Measurements from ENCODE around the gene PSMD13. TPM values are rescaled to one million over a fixed set of nuclear protein-coding genes. Genes with fewer than 3 reads are reported as not detected.

Gene PSMD13
- total and polyA plus RNA-seq, 2 of the 4 experiments (the other 2 are of a cell fraction) = 177 to 217 TPM

- no CpG with 5 or more reads among the region's 7 CpGs for WGBS, 2 experiments (ENCODE audit: extremely low coverage in 2 of 2, insufficient read length in 1 of 2)
- TF ChIP-seq NFE2L2 (IDR thresholded peaks at IDR 0.05; ENCODE audit: low read depth, low read length) (no peak), MAZ (IDR thresholded peaks at IDR 0.05; ENCODE audit: borderline replicate concordance, low read depth, low read length) (no peak), SMC3 (IDR thresholded peaks at IDR 0.05; ENCODE audit: low read depth, low read length) (no peak), USF2 (IDR thresholded peaks at IDR 0.05; ENCODE audit: low read depth, low read length) (no peak), CHD1 (IDR thresholded peaks at IDR 0.05; ENCODE audit: low read depth, low read length) (no peak), MAFK (IDR thresholded peaks at IDR 0.05; ENCODE audit: low read depth, low read length) (no peak), ELK1 (IDR thresholded peaks at IDR 0.05; ENCODE audit: borderline replicate concordance, low read depth, low read length) (no peak), MXI1 (IDR thresholded peaks at IDR 0.05; ENCODE audit: borderline replicate concordance, low read depth, low read length) (no peak), POLR2A (IDR thresholded peaks at IDR 0.05; ENCODE audit: low read depth, low read length) (no peak), CEBPB (IDR thresholded peaks at IDR 0.05; ENCODE audit: low read depth, low read length) (no peak), BHLHE40 (IDR thresholded peaks at IDR 0.05; ENCODE audit: low read depth, low read length) (no peak)
- no peak overlapping the region for H4K5ac ChIP-seq (ENCODE audit: low read depth, low read length)
- H4K91ac ChIP-seq (ENCODE audit: insufficient read depth, low read depth, low read length) = no peak overlapping the region
- H2BK5ac ChIP-seq (ENCODE audit: low read depth, low read length, poor library complexity, severe bottlenecking) = no peak overlapping the region
- in situ Hi-C loops (cut with MboI; ENCODE audit: low sequenced_read_pairs) = no loop called here
- H4K8ac ChIP-seq (ENCODE audit: low read depth in 2 of 2, low read length in 2 of 2) = no peak overlapping the region
- H3K9me1 ChIP-seq (ENCODE audit: insufficient read depth, low read length) = peaks cover 30% of the 10 kb centered on the region
- intact Hi-C loops (cut with micrococcal nuclease) = no loop called here
- peaks cover 45% of the 10 kb centered on the region for H3K36me3 ChIP-seq (ENCODE audit: control insufficient read depth, insufficient read depth, low read length)
- dilution Hi-C loops (cut with HindIII; ENCODE audit: low sequenced_read_pairs, unreplicated experiment) = no loop called here
- H2AK5ac ChIP-seq (ENCODE audit: low read depth, low read length) = no peak overlapping the region
- H3K9me3 ChIP-seq (ENCODE audit: control insufficient read depth, insufficient read depth, low read length) = no peaks in the 10 kb centered on the region
- H3K27me3 ChIP-seq (ENCODE audit: control insufficient read depth, insufficient read depth, low read length) = no peaks in the 10 kb centered on the region
- no peak overlapping the region for H3K4me2 ChIP-seq (ENCODE audit: low read depth, low read length)
- peaks cover 70% of the 10 kb centered on the region for H4K20me1 ChIP-seq (ENCODE audit: insufficient read depth, low read length)
- no peak overlapping the region for H3K56ac ChIP-seq (ENCODE audit: extremely low read depth, insufficient read depth, low read length)
- no peak overlapping the region; the same call in 1 of the 2 replicates for H3K23ac ChIP-seq (ENCODE audit: low read depth, low read length)
- no peak overlapping the region for H3K9ac ChIP-seq (ENCODE audit: low read depth, low read length)
- H3K4ac ChIP-seq (ENCODE audit: low read depth, low read length) = no peak overlapping the region
- no peak overlapping the region for H3K4me3 ChIP-seq (ENCODE audit: insufficient read depth, low read depth, low read length)
- ATAC-seq (ENCODE audit: low read depth) = no peak
- H3K4me1 ChIP-seq (ENCODE audit: control insufficient read depth, insufficient read depth, low read length) = peaks cover 9% of the 10 kb centered on the region; the same call in 1 of the 2 replicates
- no peak overlapping the region for H3K18ac ChIP-seq (ENCODE audit: low read depth, low read length)
- no peak overlapping the region for H3K27ac ChIP-seq (ENCODE audit: insufficient read depth, low read length)
- H2AK9ac ChIP-seq (replicated peaks; ENCODE audit: low read depth, low read length, poor library complexity) = peak overlapping the region; percentile 39
- no peak overlapping the region for H2BK15ac ChIP-seq (ENCODE audit: low read depth, low read length)
- POLR2A ChIA-PET (ENCODE audit: unreplicated experiment) = interaction anchor here (1.0 kb wide), 1 partner anchor 13 kb away, joined by 3 read pairs; no protein-coding TSS in a partner anchor
- peaks cover 28 to 73% of the 10 kb centered on the region in 2 experiments; a peak in 3 of 4 replicates for H3K79me1 ChIP-seq (ENCODE audit: low read depth in 1 of 2, low read length in 2 of 2)
- no peak overlapping the region for H3K14ac ChIP-seq (replicated peaks; ENCODE audit: low read depth, low read length)
- H2BK120ac ChIP-seq (ENCODE audit: low read depth, low read length) = no peak overlapping the region
- H2BK20ac ChIP-seq (ENCODE audit: low read depth, low read length) = no peak overlapping the region
- TSS peak; percentile 16 for BruUV-seq (replicated peaks)
- H2AFZ ChIP-seq (replicated peaks; ENCODE audit: low read length, poor library complexity) = no peak overlapping the region
- no peak for DNase-seq
- CTCF ChIA-PET = no interaction called here
Observed at GRCh38 chr11:203056-203944, 33.5 kb upstream of the PSMD13 start.
